C4-2B (cell line): Measurements from ENCODE around the gene LEMD2.

Experiments
- H3K27ac ChIP-seq: fragments of 450-650 bp; 2 replicates; pipeline ENCODE4 v1.5.1; 2017
- CTCF ChIP-seq: fragments of 450-650 bp; conservative IDR thresholded peaks from 2 replicates; pipeline ENCODE4 v1.5.1; 2017; ENCODE audit warnings: mild to moderate bottlenecking
- ZFX ChIP-seq: fragments of 450-650 bp; IDR thresholded peaks from 2 replicates; pipeline ENCODE4 v1.6.1; 2017

Gene LEMD2

GRCh38 chr6:33725891-33726673, 62.8 kb downstream of the LEMD2 start:
- TF ChIP-seq CTCF = no peak
- TF ChIP-seq ZFX = no peak
- no peak overlapping the region for H3K27ac ChIP-seq

GRCh38 chr6:33725222-33725621, 63.7 kb downstream of the LEMD2 start:
- H3K27ac ChIP-seq = no peak overlapping the region; the same call in 1 of the 2 replicates
- no peak for TF ChIP-seq CTCF
- no peak for TF ChIP-seq ZFX

- TF ChIP-seq ZFX = no peak
- TF ChIP-seq CTCF = no peak
- H3K27ac ChIP-seq = peak overlapping the region; percentile 25
These were observed 64.6 kb downstream of the LEMD2 start for GRCh38 chr6:33724102-33725023.

GRCh38 chr6:33723371-33724085, 65.4 kb downstream of the LEMD2 start:
- H3K27ac ChIP-seq = peak overlapping the region; percentile 25
- no peak for TF ChIP-seq ZFX
- no peak for TF ChIP-seq CTCF

GRCh38 chr6:33722103-33722623, 66.8 kb downstream of the LEMD2 start:
- H3K27ac ChIP-seq = peak overlapping the region; percentile 70

GRCh38 chr6:33721508-33721907, 67.4 kb downstream of the LEMD2 start:
- peak overlapping the region; percentile 70; the same call in 1 of the 2 replicates for H3K27ac ChIP-seq
- TF ChIP-seq ZFX (no peak), CTCF (no peak)

More at GRCh38 chr6:33722103-33722623, 66.8 kb downstream of the LEMD2 start:
- TF ChIP-seq ZFX (no peak), CTCF (no peak)
